ENCODE results near the gene PXN.

GRCh38 chr12:120224304-120225199 is 41.0 kb downstream of the PXN start:
- TF ChIP-seq ZFP3 (CRISPR knock-in tag; IDR thresholded peaks at IDR 0.05) = no peak
- TF ChIP-seq RARB (CRISPR knock-in tag; IDR thresholded peaks at IDR 0.05) = no peak
- TF ChIP-seq ZFP30 (CRISPR knock-in tag; IDR thresholded peaks at IDR 0.05) = no peak
- TF ChIP-seq BACH2 (CRISPR knock-in tag; IDR thresholded peaks at IDR 0.05; ENCODE audit: borderline replicate concordance) = no peak

All from SK-N-SH treated with all-trans-retinoic acid at 6 μM for 48 hours (cell line).